GM18505 (cell line): Measurements from ENCODE around the gene SMIM31.

Experiments
- ATAC-seq: cut with Tn5 transposase; IDR thresholded peaks from one replicate; pipeline ENCODE4 v1.9.1; 2021; ENCODE audit not compliant: unreplicated experiment
- POLR2A ChIP-seq: IDR thresholded peaks from 4 replicates; pipeline ENCODE4 v1.6.1; 2011; ENCODE audit warnings: borderline replicate concordance; ENCODE audit not compliant: insufficient read depth, insufficient read length; ENCODE audit errors: extremely low read depth

SMIM31 gene

DNA sequence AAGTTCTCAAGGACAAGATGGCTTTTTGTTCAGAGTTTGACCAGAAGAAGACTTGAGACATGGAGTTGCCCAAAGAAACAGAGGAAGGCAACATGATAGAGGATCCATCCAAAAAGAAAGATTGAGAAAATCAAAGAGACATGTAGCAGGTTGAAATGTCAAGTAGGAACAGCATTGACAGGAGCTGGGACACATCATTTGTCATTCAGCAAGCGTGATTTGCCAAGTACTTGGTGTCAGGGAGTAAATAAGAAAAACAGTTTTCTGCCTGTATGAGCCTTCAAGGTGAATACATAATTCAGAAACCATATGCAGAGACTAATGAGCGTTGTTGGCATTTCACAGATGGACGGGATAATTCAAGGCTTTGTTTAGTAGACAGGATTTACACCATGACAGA lies 11.2 kb downstream of the SMIM31 start:
- ATAC-seq = no peak
- no peak for TF ChIP-seq POLR2A

DNA sequence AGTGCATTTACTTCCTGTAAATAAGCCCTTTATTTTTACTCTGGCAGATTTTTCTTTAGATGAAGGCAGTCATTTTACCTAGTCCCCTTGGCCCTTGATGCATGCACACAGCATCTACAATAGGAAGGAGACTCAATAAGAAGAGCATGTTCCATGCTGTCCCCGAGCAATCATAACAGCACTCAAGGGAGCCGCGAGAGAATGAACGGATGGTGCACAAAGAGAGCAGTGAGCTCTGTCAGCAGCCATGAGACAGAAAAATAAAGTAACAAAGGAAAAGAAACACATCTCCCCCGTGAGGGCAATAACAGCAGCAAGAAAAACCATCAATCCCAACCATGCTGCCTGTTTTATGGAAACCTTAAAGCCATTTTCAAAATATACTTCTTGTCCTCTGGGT lies 11.9 kb downstream of the SMIM31 start:
- TF ChIP-seq POLR2A = no peak
- ATAC-seq = no peak

DNA sequence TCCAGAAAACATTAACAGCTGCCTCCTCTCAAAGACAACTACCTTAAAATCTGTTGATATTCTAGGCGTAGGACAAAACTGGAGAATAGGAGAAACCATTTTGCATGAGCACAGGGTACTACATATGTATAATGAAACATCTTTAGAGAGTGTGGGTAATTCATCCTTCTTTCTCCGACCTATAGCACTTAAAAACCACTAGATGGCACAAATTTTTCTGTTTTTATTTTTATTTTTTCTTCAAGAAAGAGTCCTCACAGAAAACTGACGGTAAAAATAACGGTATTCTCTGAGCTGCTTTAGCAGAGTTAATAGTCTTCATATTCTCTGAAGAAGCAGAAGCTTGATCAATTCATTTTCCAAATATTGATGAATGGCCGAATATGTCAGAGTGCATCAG lies 14.6 kb downstream of the SMIM31 start:
- no peak for ATAC-seq
- TF ChIP-seq POLR2A = no peak

DNA sequence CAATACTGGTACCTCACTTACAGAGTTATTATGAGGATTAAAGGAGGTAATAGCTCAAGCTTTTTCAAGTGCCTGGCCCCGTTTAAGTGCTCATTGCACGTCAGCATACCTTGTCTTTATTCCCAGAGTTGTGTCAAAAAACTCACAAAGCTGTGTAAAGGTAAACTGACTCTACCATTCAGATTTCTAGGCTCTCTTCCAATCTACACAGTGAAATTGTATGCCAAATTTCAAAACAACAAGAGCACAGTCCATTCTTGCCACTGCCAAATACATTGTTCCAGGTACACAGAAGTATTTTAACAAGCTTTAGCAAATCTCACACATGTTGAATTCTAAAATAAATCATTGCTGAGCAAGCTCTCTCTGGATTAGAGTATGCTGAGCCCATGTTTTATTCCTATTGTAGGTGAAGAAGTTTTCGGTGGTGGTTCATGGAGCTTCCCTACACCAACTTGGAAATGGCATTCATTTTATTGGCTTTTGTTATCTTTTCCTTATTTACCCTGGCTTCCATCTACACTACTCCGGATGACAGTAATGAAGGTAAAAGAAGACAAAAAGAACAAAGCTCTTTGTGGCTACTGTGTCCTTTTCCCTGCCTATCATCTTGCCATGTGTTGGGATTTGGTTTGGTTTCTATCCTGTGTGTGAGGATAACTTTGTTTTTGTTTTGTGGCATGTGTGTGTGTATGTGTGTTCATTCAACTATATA lies 16.2 kb downstream of the SMIM31 start:
- no peak for ATAC-seq
- no peak for TF ChIP-seq POLR2A

DNA sequence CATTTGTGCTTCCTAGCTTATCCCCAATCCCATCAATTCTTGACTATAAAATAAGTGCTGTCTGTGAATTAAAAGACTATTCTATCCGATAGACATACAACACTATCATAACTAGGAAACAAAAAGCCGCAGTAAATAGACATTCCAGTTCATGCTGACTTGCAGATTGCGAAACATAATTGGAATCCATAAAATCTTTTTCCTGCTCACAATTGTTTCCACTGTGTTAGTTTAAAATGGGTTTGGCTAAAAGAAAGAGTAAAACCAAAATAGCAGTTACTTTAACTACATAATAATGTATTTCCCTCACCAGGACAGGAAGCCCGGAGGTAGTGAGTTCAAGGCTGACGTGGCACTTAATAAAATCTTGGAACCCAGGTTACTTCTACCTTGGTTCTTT lies 17.2 kb downstream of the SMIM31 start:
- no peak for ATAC-seq
- no peak for TF ChIP-seq POLR2A

DNA sequence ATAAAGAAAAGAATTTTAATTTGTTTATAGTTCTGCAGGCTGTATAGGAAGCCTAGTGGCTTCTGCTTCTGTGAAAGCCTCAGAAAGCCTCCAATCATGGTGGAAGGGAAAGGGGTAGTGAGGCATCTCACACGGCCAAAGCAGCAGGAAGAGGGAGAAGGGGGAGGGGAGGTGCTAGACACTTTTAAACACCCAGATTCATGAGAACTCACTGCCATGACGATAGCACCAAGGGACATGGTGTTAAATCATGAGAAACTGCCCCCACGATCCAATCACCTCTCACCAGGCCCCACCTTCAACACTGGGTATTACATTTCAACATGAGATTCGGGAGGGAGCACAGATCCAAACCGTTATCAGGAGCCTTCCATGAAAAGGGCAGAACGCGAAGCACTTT lies 18.1 kb downstream of the SMIM31 start:
- ATAC-seq = no peak
- TF ChIP-seq POLR2A = no peak

DNA sequence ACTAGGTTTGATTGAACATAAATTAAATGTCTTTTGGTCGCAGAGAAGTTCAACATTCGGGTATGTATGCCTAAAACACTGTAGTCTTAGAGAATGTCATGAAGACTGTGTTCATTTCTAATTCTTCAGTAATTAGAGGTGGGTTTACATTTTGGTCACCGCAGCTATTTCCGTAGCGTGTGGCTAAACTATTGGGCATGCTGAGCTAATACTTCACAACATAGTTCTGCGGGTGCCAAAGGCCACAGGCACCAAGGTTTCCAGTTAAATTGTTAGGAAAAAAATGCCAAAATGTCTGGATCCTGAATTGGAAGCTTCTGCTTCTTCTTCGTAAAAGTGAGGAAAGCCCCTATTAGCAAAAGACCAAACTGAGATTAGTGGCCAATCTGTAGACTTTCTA lies 25.1 kb downstream of the SMIM31 start:
- no peak for TF ChIP-seq POLR2A
- no peak for ATAC-seq

DNA sequence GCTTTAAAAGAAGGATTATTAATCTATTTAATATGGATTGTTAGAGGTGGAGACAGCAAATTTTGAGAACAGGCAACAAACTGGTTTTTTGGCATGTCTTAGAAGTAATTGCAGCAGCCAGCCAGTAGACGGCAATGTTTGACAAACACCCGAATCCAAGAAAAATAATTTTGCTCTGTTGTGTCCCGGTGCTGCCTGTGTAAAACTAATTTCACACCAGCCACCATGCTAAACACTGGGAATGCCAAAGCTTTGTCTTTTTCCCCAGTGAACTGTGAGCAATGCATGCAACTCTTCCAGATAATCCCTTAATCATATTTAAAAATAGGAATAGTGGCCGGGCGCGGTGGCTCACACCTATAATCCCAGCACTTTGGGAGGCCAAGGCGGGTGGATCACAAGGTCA lies 25.9 kb downstream of the SMIM31 start:
- no peak for TF ChIP-seq POLR2A
- ATAC-seq = peak; percentile 82

DNA sequence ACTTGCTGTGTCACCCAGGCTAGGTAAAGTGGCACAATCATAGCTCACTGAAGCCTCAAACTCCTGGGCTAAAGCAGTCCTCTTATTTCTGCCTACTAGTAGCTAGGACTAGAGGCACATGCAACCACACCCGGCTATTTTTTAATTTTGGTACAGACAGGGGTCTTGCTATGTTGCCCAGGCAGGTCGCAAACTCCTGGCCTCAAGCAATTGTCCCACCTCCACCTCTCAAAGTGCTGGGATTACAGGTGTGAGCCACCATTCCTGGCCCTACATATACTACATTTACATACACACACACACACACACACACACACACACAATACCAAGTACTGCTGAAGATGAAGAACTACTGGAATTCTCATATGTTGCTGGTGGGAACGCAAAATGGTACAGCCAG lies 26.9 kb downstream of the SMIM31 start:
- no peak for TF ChIP-seq POLR2A
- no peak for ATAC-seq

DNA sequence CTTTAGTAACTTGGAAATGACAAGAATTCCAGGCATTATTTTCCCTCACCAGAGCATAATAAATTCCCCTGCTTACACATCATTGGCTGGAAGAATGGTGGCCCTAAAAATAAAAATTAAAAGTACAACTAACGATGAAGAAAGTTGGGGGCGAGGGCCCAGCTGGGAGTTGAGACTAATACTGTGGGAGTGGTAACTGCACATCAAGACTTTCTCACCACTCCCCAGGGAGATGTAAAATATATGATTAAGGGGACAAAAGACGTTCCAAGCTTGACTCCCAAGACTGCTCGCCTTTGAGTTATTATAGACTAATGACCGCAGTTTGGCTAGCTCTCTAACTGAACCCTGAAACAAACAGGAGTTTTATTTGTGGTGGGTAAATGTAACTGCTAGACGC lies 30.0 kb downstream of the SMIM31 start:
- no peak for ATAC-seq
- TF ChIP-seq POLR2A = no peak

DNA sequence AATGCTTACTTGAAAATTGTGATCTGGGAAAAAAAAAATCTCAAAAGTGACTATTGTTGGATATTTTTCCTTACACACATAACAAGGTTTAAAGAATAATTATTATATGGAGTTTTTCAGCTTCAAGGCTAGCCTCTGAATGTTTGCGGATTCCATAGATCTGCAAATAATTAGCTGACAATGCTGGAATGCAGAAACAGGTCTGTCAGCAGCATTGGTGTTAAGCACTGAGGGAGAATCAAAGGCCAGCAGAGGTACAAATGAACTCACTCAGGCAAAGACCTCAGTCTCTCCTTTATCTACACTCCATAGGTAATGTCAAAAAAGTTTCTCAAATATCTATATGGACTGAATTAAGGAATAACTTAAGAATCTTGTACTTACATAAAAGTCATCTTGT lies 35.1 kb downstream of the SMIM31 start:
- TF ChIP-seq POLR2A = no peak
- no peak for ATAC-seq

DNA sequence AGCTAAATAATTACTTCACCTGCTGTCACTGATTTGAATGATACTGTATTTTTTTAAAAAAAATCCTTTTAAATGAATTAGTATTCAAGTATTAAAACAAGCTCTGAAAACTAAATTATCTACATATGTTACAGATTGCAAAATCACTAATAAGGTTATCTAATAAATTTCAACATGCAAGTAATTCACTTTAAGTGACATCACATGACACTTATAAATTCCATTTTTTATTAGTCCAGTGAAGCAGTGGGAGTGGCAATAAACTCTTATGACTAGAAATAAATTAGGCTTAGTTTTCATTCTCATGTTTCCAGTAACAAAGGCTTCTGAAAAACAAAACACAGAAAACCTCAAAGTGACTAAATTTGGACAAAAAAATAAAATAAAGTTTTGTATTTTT lies 36.3 kb downstream of the SMIM31 start:
- no peak for TF ChIP-seq POLR2A
- no peak for ATAC-seq

DNA sequence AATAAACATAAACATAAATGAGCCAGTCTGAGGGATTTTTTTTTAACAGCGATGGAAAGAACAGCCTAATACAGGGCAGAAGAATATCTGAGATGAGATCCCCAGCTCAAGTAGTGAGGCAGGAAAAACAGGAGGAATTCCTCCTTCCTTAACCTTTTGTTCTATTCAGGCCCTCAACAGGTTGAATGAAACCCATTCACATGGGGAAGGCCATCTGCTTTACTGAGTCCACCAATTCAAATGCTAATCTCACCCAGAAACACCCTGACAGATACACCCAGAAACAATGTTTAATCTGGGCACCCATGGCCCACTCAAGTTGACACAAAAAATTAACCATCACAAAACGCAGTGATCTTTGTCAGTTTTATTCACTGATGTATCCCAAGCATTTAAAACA lies 45.5 kb downstream of the SMIM31 start:
- TF ChIP-seq POLR2A = no peak
- no peak for ATAC-seq

DNA sequence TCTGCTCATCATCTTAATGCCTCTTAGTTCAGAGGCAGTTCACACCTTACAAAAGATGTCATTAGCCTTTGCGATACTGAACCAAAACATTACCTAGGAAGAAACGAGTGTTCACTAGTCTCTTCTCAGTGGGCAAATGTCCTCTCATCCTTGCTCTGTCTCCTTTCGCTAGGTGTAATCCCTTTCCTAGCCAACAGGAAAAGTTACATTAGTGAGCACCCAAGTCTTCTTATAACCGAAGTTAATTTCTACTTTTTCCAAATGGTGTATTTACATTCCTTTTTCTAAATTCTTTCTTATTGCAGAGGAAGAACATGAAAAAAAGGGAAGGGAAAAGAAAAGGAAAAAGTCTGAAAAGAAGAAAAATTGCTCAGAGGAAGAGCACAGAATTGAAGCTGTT lies 46.9 kb downstream of the SMIM31 start:
- ATAC-seq = no peak
- TF ChIP-seq POLR2A = no peak
